T-helper 17 cell (primary cell): ENCODE results near the gene SBK3. TPM values are rescaled to one million over a fixed set of nuclear protein-coding genes. Genes with fewer than 3 reads are reported as not detected.
"Not testable (repeated sequence)": the region's sequence is repeated elsewhere in the genome, so short reads cannot be mapped to it uniquely, and the experiment has no call there.

Source experiments
- ATAC-seq: fragments of 150-1000 bp; cut with Tn5 transposase; 2 replicates; pipeline ENCODE4 v1.10.0; 2021; ENCODE audit warnings: mild to moderate bottlenecking, moderate library complexity
- DNase-seq, 3 donors: peaks; one replicate each; pipeline versions ENCODE4 v3.0.0 to v3.0.0-alpha.2; 2020 to 2021
- H3K9me3 ChIP-seq: one replicate; pipeline ENCODE4 v1.7.0; 2013; ENCODE audit warnings: low read length, mild to moderate bottlenecking; ENCODE audit not compliant: control insufficient read depth, poor library complexity, severe bottlenecking
- H3K27ac Mint-ChIP-seq: one replicate; pipeline ENCODE4 v1.8.0; 2022; ENCODE audit warnings: mild to moderate bottlenecking, moderate library complexity, mixed read lengths
- H3K27me3 Mint-ChIP-seq: one replicate; pipeline ENCODE4 v1.8.0; 2022; ENCODE audit warnings: mixed read lengths
- H3K36me3 Mint-ChIP-seq: one replicate; pipeline ENCODE4 v1.8.0; 2022; ENCODE audit warnings: low read depth, mixed read lengths
- H3K4me1 Mint-ChIP-seq: one replicate; pipeline ENCODE4 v1.8.0; 2022; ENCODE audit warnings: mild to moderate bottlenecking, mixed read lengths
- H3K4me3 Mint-ChIP-seq: one replicate; pipeline ENCODE4 v1.8.0; 2022; ENCODE audit warnings: mild to moderate bottlenecking, moderate library complexity, mixed read lengths
- total RNA-seq, 4 donors: library from RNA in 2 of 4; stranded (reverse) in 2 of 4; gene quantifications; one replicate each; pipeline ENCODE4 v1.2.3 and lab custom pipeline; 2022 to 2026

SBK3 gene
- total RNA-seq, 2 donors from 2014 or later: not detected

GRCh38 chr19:55503502-55504251 is 41.7 kb downstream of the SBK3 start:
- DNase-seq (peak; percentile 82 to 97 (median 90)), ATAC-seq (peak; percentile 95)
- H3K27me3 Mint-ChIP-seq: peaks cover 7% of the 10 kb centered on the region
- peaks cover 19% of the 10 kb centered on the region for H3K4me1 Mint-ChIP-seq
- H3K4me3 Mint-ChIP-seq: peak overlapping the region; percentile 87
- peaks cover 3% of the 10 kb centered on the region for H3K36me3 Mint-ChIP-seq
- no peaks in the 10 kb centered on the region for H3K9me3 ChIP-seq
- H3K27ac Mint-ChIP-seq: peak overlapping the region; percentile 79

GRCh38 chr19:55503157-55503501 is 42.2 kb downstream of the SBK3 start:
- H3K9me3 ChIP-seq: no peaks in the 10 kb centered on the region
- Mint-ChIP-seq H3K4me3 (peak overlapping the region; percentile 87), H3K27ac (peak overlapping the region; percentile 79), H3K36me3 (peaks cover 3% of the 10 kb centered on the region), H3K27me3 (peaks cover 6% of the 10 kb centered on the region), H3K4me1 (peaks cover 19% of the 10 kb centered on the region)
- DNase-seq (no peak), ATAC-seq (no peak)

GRCh38 chr19:55502197-55502952 is 43.0 kb downstream of the SBK3 start:
- no peak for DNase-seq
- Mint-ChIP-seq H3K4me1 (peaks cover 19% of the 10 kb centered on the region), H3K27ac (peak overlapping the region; percentile 79), H3K4me3 (no peak overlapping the region), H3K27me3 (no peaks in the 10 kb centered on the region), H3K36me3 (peaks cover 3% of the 10 kb centered on the region)
- no peaks in the 10 kb centered on the region for H3K9me3 ChIP-seq
- ATAC-seq: no peak

- DNase-seq (no peak), ATAC-seq (no peak)
- Mint-ChIP-seq H3K36me3 (peaks cover 3% of the 10 kb centered on the region), H3K27ac (no peak overlapping the region), H3K27me3 (no peaks in the 10 kb centered on the region), H3K4me1 (peaks cover 19% of the 10 kb centered on the region), H3K4me3 (no peak overlapping the region)
- H3K9me3 ChIP-seq: no peaks in the 10 kb centered on the region
Observed at GRCh38 chr19:55500368-55500952, 44.9 kb downstream of the SBK3 start.

- H3K4me3 Mint-ChIP-seq: no peak overlapping the region
- H3K4me1 Mint-ChIP-seq: peaks cover 12% of the 10 kb centered on the region
- no peaks in the 10 kb centered on the region for H3K9me3 ChIP-seq
- no peak for ATAC-seq
- peaks cover 3% of the 10 kb centered on the region for H3K36me3 Mint-ChIP-seq
- no peaks in the 10 kb centered on the region for H3K27me3 Mint-ChIP-seq
- no peak overlapping the region for H3K27ac Mint-ChIP-seq
- no peak for DNase-seq
Observed at GRCh38 chr19:55498246-55498840, 47.0 kb downstream of the SBK3 start.

- Mint-ChIP-seq H3K27ac (no peak overlapping the region), H3K36me3 (peaks cover 3% of the 10 kb centered on the region), H3K27me3 (peaks cover 4% of the 10 kb centered on the region), H3K4me3 (no peak overlapping the region), H3K4me1 (peaks cover 10% of the 10 kb centered on the region)
- no peaks in the 10 kb centered on the region for H3K9me3 ChIP-seq
- ATAC-seq: no peak
- DNase-seq: no peak
Observed at GRCh38 chr19:55497763-55498162, 47.6 kb downstream of the SBK3 start.

- not testable (repeated sequence) for H3K36me3 Mint-ChIP-seq, ATAC-seq, DNase-seq, H3K9me3 ChIP-seq, H3K4me3 Mint-ChIP-seq, H3K27ac Mint-ChIP-seq, H3K4me1 Mint-ChIP-seq
- peaks cover 12% of the 10 kb centered on the region for H3K27me3 Mint-ChIP-seq
Observed at GRCh38 chr19:55496820-55497219, 48.5 kb downstream of the SBK3 start.

- Mint-ChIP-seq H3K4me3 (no peak overlapping the region), H3K36me3 (no peaks in the 10 kb centered on the region), H3K4me1 (peaks cover 2% of the 10 kb centered on the region), H3K27me3 (peaks cover 16% of the 10 kb centered on the region), H3K27ac (no peak overlapping the region)
- ATAC-seq: no peak
- DNase-seq: no peak
- H3K9me3 ChIP-seq: no peaks in the 10 kb centered on the region
Observed at GRCh38 chr19:55495646-55496349, 49.5 kb downstream of the SBK3 start.

- Mint-ChIP-seq H3K4me1 (peaks cover 2% of the 10 kb centered on the region), H3K27me3 (peaks cover 16% of the 10 kb centered on the region), H3K27ac (no peak overlapping the region), H3K4me3 (no peak overlapping the region), H3K36me3 (no peaks in the 10 kb centered on the region)
- ATAC-seq (peak; percentile 30), DNase-seq (no peak)
- no peaks in the 10 kb centered on the region for H3K9me3 ChIP-seq
Observed at GRCh38 chr19:55494172-55494761, 51.1 kb downstream of the SBK3 start.

GRCh38 chr19:55493645-55494171 is 51.6 kb downstream of the SBK3 start:
- DNase-seq (no peak), ATAC-seq (no peak)
- no peak overlapping the region for H3K27ac Mint-ChIP-seq
- H3K4me3 Mint-ChIP-seq: no peak overlapping the region
- H3K27me3 Mint-ChIP-seq: peaks cover 16% of the 10 kb centered on the region
- no peaks in the 10 kb centered on the region for H3K9me3 ChIP-seq
- peaks cover 2% of the 10 kb centered on the region for H3K4me1 Mint-ChIP-seq
- no peaks in the 10 kb centered on the region for H3K36me3 Mint-ChIP-seq

GRCh38 chr19:55493052-55493644 is 52.2 kb downstream of the SBK3 start:
- no peak for ATAC-seq
- Mint-ChIP-seq H3K4me3 (no peak overlapping the region), H3K27ac (no peak overlapping the region), H3K4me1 (peaks cover 2% of the 10 kb centered on the region), H3K27me3 (peaks cover 16% of the 10 kb centered on the region), H3K36me3 (no peaks in the 10 kb centered on the region)
- no peaks in the 10 kb centered on the region for H3K9me3 ChIP-seq
- DNase-seq: no peak

GRCh38 chr19:55492362-55492944 is 52.9 kb downstream of the SBK3 start:
- H3K4me1 Mint-ChIP-seq: peaks cover 2% of the 10 kb centered on the region
- H3K27ac Mint-ChIP-seq: no peak overlapping the region
- DNase-seq (no peak), ATAC-seq (no peak)
- H3K9me3 ChIP-seq: no peaks in the 10 kb centered on the region
- no peaks in the 10 kb centered on the region for H3K36me3 Mint-ChIP-seq
- H3K4me3 Mint-ChIP-seq: no peak overlapping the region
- peaks cover 16% of the 10 kb centered on the region for H3K27me3 Mint-ChIP-seq
